GM19023 (cell line): Measurements from ENCODE around the gene MYO15B.
A peak's percentile ranks its signal among the peaks of the same experiment; 100 is the strongest.

Experiments
- ATAC-seq: cut with Tn5 transposase; IDR thresholded peaks from one replicate; pipeline ENCODE4 v1.9.1; 2021; ENCODE audit warnings: mild to moderate bottlenecking, moderate library complexity; ENCODE audit not compliant: unreplicated experiment

MYO15B gene

GRCh38 chr17:75654176-75654575, 66.6 kb downstream of the MYO15B start:
- ATAC-seq, result no peak

DNA sequence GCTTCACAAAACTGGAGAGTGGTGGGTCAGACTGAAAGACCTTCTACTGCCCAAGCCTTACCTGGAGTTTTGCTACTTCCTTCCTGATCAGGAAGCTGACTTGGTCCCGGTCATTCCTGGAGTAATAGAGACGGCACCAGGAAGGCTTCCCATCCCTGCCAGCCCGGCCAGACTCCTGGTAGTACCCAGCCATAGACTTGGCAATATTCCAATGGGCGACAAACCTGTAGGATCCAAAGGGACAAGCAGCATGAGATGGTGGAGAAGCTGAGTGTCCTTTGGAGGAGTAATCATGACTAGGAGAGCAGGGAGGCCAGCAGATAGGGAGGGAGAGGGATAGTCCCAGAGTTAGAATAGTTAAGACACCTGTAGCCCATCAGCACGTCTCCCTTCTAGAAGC, 70.6 kb downstream of the MYO15B start:
- no peak for ATAC-seq

- ATAC-seq, result no peak
Measured at GRCh38 chr17:75661531-75661930, 73.9 kb downstream of the MYO15B start.

DNA sequence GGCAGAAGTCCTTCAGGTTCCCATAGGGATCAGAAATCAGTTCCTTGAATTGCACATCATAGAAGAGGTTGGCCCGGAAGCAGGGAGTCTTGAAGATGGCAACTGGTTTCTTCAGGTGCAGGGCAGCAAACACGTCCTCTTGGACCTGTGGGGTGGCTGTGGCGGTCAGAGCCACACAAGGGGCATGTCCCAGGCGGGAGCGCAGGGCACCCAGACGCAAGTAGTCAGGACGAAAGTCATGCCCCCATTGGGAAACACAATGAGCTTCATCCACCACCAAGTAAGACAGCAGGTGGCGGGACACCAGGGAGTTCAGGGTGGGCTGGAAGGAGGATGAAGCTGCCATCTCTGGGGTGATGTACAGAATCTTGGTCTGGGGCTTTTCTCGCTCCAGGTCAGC, 74.9 kb downstream of the MYO15B start:
- no peak for ATAC-seq

GRCh38 chr17:75664099-75664549, 76.5 kb downstream of the MYO15B start:
- ATAC-seq, result peak; percentile 68

DNA sequence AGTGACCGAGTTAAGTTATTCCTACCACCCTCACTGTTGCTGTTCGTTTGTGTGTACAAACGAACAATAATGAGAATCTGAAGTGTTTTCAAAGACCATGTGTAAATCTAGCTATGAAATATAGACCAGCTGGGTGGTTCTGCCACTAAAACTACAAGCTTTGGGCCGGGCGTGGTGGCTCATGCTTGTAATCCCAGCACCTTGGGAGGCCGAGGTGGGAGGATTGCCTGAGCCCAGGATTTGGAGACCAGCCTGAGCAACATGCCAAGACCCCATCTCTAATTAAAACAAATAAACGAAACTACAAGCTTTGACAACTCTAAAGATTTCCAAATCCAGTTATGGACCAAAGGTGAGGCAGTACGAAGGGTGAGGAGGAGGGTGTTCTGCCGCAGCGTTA, 78.4 kb downstream of the MYO15B start:
- ATAC-seq, result no peak

DNA sequence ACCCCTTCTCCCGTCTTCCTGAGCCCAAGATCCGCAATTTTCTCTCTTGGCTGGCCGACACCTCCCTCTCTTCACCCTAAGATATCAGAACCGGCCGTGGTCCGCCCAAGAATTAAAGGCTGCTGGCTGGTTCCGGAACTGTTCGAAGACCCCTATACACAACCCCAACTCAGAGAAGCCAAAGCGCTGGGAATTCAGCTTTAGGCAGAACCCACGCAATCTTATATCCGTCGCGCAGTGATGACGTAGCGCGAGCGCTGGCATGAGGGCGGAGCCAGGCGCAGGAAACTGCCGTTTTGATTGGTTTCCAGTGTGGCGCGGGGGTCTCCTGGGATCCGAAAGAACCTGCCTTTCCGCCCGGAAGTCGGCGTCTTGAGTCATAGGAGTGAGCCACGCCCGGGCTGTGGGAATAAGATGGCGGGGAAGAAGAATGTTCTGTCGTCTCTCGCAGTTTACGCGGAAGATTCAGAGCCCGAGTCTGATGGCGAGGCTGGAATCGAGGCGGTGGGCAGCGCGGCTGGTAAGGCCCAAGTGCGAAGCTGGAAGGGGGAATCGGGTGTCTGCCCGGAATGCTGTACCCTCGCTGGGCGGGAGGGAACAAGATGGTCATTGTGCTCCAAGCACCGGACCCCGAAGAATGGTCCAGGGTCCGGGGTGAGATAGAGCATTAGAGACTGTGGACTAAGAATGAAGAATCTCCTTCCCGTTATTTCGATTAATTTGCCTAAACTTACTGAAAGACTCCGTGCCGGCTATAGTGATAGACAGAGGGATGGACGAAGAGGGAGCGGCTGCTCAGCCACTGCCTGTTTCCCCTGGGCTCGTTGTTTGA, 79.6 kb downstream of the MYO15B start, which contains the start of the genes RECQL5 and SAP30BP:
TSS of gene RECQL5 (minus strand) at position 196 of the 832 bp plus-strand sequence. CDS start 597 bp downstream, outside the sequence.
TSS of gene SAP30BP (plus strand) at position 380 of the 832 bp plus-strand sequence. CDS start at position 415, 35 bp downstream.
- peak; percentile 76 for ATAC-seq

- no peak for ATAC-seq
Measured at GRCh38 chr17:75667825-75668224, 80.2 kb downstream of the MYO15B start.

DNA sequence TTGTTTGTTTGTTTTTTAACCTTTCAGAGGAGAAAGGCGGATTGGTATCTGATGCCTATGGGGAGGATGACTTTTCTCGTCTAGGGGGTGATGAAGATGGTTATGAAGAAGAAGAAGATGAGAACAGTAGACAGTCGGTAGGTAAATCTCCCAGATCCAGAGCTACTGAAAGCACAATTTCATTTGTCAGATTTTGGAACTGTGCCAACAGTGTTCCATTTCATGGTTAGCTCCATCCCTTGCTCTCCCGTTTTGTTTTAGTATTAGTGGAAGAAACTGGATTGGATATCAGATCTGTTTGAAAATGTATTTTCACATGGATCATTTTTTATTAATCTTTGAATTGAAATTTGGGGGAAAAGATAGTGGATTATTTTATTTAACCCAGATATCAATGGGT, 80.9 kb downstream of the MYO15B start:
- ATAC-seq, result no peak

DNA sequence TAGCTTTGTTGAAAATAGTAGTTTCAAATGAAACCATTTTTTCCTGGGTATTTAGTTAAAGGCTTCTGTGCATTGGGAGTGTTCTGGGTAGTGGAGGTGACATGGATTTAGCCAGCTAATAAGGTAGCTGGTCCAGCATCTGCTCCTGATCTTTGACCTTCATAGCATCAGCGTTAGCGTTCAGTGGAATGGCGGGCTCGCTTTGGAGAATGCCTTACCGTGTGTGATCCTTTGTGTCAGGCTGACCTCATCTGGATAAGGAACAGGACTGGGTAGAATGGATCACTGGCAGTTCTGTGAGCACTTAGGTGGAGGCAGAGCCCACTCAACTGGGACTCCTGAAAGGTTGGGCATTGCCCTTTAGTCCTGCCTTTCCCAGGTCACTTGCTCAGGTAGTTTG, 83.3 kb downstream of the MYO15B start:
- no peak for ATAC-seq

GRCh38 chr17:75672011-75672410, 84.4 kb downstream of the MYO15B start:
- ATAC-seq, result no peak

- ATAC-seq, result no peak
Measured at GRCh38 chr17:75673487-75673886, 85.9 kb downstream of the MYO15B start.
